ENCODE measurements around the gene HTRA1.
A peak's percentile ranks its signal among the peaks of the same experiment; 100 is the strongest.

Gene HTRA1

DNA sequence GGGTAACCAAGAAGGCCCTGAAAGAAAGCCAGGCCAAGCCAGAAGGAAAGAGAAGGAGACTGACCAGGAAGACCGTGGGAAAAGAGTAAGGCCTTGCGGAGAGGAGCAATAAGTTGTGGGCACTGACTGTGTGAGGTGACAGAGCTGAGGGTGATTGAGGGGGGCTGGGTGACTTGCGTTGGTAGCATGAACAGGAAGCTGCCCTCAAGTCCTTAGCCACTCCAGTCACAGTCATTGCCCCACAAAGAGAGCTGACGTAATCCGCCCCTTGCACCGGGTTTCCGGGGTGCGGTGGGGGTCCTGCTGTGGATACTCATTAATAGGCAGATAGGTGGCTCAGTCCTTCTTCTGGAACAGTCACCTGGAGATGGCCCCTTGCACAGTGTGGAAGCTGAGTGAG is 83.1 kb downstream of the HTRA1 start:
- TF ChIP-seq GATA2 (IDR thresholded peaks at IDR 0.05; ENCODE audit: low read depth, low read length) = no peak
- TF ChIP-seq GATA3 (IDR thresholded peaks at IDR 0.05; ENCODE audit: low read depth, low read length) = no peak

- TF ChIP-seq GATA2 (IDR thresholded peaks at IDR 0.05; ENCODE audit: low read depth, low read length) (no peak), GATA3 (IDR thresholded peaks at IDR 0.05; ENCODE audit: low read depth, low read length) (no peak)
These were observed 84.9 kb downstream of the HTRA1 start for GRCh38 chr10:122546242-122546641.

DNA sequence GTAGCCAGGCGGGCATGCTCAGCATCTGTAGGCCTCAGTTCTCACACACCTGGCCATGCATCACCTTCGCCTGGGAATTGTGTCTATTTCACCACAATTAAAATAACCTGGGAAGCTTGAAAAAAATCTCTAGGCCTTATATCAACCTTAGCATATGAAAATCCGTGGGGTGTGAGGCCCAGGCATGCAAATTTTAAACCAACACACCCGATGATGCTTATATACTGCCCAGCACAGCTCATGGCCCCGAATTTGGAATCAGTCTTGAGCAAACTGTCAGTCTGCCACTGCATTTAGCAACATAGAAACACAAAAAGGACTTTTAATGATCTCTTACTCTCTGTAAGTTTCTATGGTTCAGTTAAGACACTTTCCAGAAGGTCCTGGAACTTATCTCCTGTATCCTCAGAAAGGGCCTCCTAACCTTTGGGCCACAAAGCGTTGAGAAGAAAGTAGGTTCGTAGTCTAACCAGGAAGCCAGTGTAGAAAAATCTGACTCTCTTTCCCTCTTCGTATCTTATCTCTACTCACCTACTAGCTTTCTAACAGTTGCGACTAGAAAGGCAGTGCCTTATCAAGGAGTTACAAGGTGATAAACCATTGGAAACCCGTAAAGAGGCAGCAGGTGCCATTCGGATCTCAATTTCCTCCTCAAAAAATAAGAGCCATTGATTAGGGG is 87.2 kb downstream of the HTRA1 start:
- TF ChIP-seq GATA3 (IDR thresholded peaks at IDR 0.05; ENCODE audit: low read depth, low read length) (no peak), GATA2 (IDR thresholded peaks at IDR 0.05; ENCODE audit: low read depth, low read length) (no peak)

GRCh38 chr10:122549636-122550035 is 88.3 kb downstream of the HTRA1 start:
- TF ChIP-seq GATA3 (IDR thresholded peaks at IDR 0.05; ENCODE audit: low read depth, low read length) (no peak), GATA2 (IDR thresholded peaks at IDR 0.05; ENCODE audit: low read depth, low read length) (no peak)

DNA sequence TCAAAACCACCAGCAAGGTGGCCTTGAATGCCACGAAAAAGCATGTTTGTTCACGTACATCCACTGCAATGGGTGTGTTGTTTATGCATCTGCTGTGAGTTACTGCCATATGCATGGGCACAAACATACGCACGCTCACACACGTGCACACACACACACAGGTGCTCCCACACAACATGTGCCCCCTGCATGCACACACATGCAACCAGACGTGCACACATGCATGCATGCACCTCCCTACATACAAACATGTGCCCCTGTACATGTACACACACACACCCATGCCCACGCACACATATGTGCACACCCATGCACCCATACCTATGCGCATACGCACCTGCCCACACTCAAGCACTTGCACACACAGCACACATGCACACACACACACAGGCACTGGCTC is 89.1 kb downstream of the HTRA1 start:
- TF ChIP-seq GATA2 (IDR thresholded peaks at IDR 0.05; ENCODE audit: low read depth, low read length) (no peak), GATA3 (IDR thresholded peaks at IDR 0.05; ENCODE audit: low read depth, low read length) (no peak)

GRCh38 chr10:122550983-122551382 is 89.6 kb downstream of the HTRA1 start:
- TF ChIP-seq GATA2 (IDR thresholded peaks at IDR 0.05; ENCODE audit: low read depth, low read length) (no peak), GATA3 (IDR thresholded peaks at IDR 0.05; ENCODE audit: low read depth, low read length) (no peak)

DNA sequence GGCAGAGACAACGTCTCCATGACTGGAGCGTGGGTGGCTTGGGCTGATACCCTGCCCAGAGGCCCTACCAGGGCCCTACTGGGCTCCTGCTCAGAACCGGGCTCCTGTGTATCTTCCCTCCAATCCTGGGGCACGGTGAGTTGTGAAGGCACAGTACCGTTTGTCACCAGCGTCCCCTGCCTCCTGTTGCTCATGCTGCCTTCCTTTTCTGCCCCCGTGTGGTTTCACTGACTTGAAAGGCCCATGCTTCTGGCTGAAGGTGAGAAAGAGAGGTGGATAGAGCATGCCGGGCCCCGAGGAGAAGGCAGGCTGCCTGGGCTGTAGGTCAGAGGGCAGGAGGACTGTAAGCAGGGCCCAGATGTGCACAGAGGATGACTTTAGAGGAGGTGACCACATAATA is 90.1 kb downstream of the HTRA1 start:
- no peak for TF ChIP-seq GATA2 (IDR thresholded peaks at IDR 0.05; ENCODE audit: low read depth, low read length)
- no peak for TF ChIP-seq GATA3 (IDR thresholded peaks at IDR 0.05; ENCODE audit: low read depth, low read length)

GRCh38 chr10:122553341-122553740 is 92.0 kb downstream of the HTRA1 start:
- no peak for TF ChIP-seq GATA3 (IDR thresholded peaks at IDR 0.05; ENCODE audit: low read depth, low read length)
- TF ChIP-seq GATA2 (IDR thresholded peaks at IDR 0.05; ENCODE audit: low read depth, low read length) = no peak

DNA sequence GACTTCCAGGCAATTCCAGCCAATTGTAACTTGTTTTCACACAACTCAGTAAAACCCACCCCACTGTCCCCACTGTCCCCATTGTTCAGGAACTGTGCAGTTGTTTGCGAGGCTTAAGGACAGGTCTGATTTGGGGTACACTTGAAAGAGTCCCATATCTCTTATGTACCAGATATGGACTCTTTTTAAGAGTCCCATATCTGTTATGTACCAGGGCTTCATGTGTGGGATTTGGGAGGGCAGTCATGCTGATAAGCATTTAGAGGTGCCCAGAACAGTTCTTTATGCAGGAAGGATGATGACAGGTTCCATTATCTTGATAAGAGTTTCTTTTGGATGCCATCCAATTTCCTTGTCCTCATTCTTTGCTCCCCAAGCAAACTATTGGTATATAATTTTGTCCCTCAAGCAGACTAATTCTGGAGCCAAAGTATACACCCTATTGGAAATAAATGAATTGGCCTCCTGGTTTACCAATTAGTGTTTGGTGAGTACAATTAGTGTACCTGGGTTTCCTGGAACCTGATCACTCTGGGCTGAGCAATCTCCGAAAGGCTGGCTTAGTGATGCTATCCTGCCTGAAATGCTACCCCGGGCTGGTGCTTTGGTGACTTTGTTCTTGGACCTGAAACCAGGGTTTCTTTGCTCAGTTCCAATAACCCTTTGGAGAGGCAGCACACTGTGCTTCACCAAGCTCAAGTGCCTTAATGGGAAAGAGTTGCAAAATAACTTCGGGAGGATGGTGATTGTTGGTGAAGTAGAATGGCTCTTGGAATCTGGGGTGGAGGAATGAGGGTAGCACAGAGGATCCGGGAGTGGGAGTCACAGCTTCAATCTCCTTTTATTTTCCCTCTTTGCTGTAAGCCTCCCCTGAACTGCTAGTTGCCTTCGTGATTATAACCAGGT is 93.0 kb downstream of the HTRA1 start:
- no peak for TF ChIP-seq GATA2 (IDR thresholded peaks at IDR 0.05; ENCODE audit: low read depth, low read length)
- TF ChIP-seq GATA3 (IDR thresholded peaks at IDR 0.05; ENCODE audit: low read depth, low read length) = no peak

- TF ChIP-seq GATA3 (IDR thresholded peaks at IDR 0.05; ENCODE audit: low read depth, low read length) (no peak), GATA2 (IDR thresholded peaks at IDR 0.05; ENCODE audit: low read depth, low read length) (no peak)
These were observed 94.1 kb downstream of the HTRA1 start for GRCh38 chr10:122555442-122555841.

DNA sequence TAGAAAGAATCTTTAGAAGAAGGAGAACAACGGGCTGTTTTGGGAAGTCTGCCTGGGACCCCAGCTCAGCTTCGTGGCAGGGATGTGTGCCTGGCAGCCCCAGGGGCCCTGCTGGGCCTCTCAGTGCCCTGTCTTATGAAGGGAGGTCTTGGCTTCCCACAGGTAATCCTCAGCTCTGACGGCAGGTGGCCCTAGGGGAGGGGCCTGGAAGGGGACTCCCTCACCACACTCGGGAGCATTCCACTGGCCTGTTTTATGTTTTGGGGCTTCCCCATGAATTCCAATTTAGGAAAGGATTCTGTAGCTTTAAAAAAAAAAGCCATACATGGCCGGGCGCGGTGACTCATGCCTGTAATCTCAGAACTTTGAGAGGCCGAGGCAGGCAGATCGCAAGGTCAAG is 96.2 kb downstream of the HTRA1 start:
- no peak for TF ChIP-seq GATA2 (IDR thresholded peaks at IDR 0.05; ENCODE audit: low read depth, low read length)
- no peak for TF ChIP-seq GATA3 (IDR thresholded peaks at IDR 0.05; ENCODE audit: low read depth, low read length)

DNA sequence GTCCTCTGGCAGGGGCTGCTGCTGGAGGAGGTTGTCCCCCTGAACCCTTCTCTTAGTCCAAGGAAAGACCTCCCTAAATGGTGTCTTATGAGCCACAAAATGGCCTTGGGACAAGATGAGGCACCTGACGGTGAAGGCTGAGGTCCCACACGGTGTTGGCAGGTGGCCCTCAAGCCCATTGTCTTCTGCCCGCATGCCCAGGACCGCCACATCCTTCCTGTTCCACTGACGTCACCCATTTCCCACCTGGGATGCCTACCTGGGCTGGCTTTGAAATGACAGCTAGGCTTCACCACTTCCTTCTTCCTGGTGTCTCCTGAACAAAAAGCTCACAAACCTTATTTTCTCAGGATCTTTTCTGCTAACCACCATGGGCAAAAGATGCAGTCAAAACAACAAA is 97.1 kb downstream of the HTRA1 start:
- TF ChIP-seq GATA3 (IDR thresholded peaks at IDR 0.05; ENCODE audit: low read depth, low read length) (no peak), GATA2 (IDR thresholded peaks at IDR 0.05; ENCODE audit: low read depth, low read length) (no peak)

- TF ChIP-seq GATA2 (IDR thresholded peaks at IDR 0.05; ENCODE audit: low read depth, low read length) = peak; percentile 38; the same call in 1 of the 2 replicates
- TF ChIP-seq GATA3 (IDR thresholded peaks at IDR 0.05; ENCODE audit: low read depth, low read length) = no peak
These were observed 97.9 kb downstream of the HTRA1 start for GRCh38 chr10:122559228-122559627.

DNA sequence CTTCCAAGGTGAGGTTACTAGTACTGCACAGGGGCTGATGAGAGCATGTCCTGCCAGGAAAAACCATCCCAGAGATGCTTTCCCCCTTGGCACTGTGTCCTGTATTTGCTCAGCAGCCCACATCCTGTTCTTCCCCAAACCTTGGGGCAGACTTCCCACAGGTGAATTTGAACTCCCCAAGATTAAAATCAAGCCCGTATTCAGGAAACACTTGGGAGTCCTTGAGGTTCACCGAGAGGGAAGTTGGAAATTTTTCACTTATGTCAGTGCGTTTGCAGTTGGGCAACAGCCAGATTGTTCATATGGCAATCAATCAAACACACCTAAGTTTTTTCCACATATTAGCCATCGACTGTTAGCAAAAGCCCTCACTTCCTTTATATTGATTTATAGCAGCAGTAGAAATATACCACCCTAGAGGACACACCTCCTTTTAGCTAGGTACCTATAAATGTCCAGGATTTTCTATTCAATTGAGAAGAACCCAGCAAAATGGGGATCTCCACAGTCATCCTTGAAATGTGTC is 99.0 kb downstream of the HTRA1 start, which contains the start of gene DMBT1:
Gene DMBT1 (plus strand): TSS at position 476 of the 526 bp plus-strand sequence. CDS start 17 bp downstream, at position 493.
- TF ChIP-seq GATA3 (IDR thresholded peaks at IDR 0.05; ENCODE audit: low read depth, low read length) (no peak), GATA2 (IDR thresholded peaks at IDR 0.05; ENCODE audit: low read depth, low read length) (no peak)
